GM15510 (cell line): ENCODE data around the gene YPEL2.

Experiments
- POLR2A ChIP-seq: IDR thresholded peaks from 3 replicates; pipeline ENCODE4 v1.6.1; 2011; ENCODE audit warnings: borderline replicate concordance; ENCODE audit not compliant: insufficient read length; ENCODE audit errors: extremely low read depth

Gene YPEL2

GRCh38 chr17:59346876-59347407 is 15.5 kb downstream of the YPEL2 start:
- TF ChIP-seq POLR2A, result no peak

DNA sequence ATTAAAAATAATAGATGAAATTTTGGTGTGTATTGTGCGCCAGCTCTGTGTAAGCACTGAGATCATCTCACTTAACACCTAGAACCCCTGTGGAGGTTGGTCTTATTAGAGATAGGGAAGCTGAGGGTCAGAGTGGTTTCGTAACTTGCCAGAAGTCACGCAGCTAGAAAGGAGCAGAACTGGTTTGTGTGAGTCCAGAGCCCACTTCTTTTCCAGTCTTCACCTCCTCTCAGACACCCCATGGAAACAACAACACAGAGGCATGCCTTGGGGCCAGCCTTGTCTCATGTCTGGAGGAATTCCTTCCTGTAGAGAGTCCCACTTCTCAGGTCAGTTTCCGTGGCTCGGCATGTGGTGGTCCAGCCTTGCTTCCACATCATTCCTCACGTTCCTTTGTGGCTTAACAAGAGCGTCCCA is 16.5 kb downstream of the YPEL2 start:
- TF ChIP-seq POLR2A, result no peak

- no peak for TF ChIP-seq POLR2A
Observed at GRCh38 chr17:59349178-59349577, 17.7 kb downstream of the YPEL2 start.

GRCh38 chr17:59353106-59353854 is 21.8 kb downstream of the YPEL2 start:
- no peak for TF ChIP-seq POLR2A

DNA sequence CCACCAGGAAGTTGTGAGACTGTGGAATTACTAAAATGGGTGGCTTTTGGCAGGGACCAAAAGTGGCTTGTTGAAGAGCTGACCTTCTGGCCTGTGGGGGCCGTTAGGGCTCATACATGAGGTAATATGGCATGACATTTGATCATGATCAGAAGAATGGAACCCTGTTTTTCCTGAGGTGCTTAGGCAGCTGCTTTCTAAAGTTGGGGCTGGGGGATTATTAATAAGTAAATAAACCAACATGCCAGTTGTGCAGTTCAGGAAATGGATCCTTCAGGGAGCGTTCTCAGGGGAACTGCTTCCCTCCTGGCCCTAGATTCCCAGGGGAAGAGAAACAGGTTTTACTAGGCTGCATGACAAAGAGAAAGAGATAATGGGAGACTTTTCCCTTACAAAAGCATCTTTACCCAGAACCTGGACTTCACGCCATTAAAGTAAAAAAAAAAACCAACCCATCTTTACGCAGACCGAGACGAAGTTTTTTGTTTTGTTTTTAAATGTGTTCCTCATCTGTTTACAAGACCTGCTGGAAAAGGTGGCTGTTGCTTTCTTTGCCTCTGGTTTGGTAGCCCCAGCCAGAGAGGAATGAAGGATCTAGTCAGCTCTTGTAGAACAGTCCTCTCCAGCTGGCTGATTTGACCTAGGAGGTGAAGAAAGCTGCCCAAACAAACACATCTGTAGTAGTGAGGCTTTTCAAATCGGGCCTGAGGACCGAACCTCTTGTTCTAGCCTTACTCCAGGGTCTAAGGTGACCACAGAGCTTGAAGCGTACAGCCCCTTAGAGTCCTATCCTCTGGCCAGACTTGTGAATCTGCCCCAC is 22.7 kb downstream of the YPEL2 start:
- no peak for TF ChIP-seq POLR2A

DNA sequence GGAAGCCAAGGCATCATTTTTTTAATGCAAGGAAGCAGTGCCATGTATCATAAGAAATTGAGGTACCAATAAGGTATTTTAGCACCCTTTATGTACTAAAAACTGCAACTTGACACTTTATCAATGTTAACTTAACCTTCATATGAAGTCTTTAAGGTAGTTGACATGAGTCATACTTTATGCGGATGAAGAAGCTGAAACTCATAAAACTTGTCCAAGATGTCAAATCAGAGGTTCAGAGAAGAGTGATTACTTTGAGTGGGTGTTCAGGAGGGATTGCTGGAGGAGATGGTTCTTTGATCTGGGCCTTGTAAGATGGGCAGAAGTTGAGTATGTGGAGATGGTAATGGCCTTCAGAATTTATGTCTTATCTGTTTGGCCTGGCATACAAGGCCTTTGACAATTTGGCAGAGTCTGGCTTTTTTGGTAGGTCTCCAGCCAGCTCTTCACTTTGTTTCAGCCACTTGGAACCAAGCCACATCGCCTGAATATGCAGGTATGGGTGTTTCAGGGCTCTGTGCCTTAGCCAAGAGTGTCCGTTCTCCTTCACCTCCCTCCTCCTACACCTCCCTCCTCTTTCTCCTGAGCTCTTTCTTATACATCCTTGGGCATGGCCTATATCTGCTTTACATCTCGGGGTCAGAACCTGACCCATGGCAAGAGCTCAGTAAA is 23.7 kb downstream of the YPEL2 start:
- TF ChIP-seq POLR2A, result no peak

GRCh38 chr17:59355702-59356325 is 24.4 kb downstream of the YPEL2 start:
- TF ChIP-seq POLR2A, result no peak

GRCh38 chr17:59356543-59357218 is 25.2 kb downstream of the YPEL2 start:
- no peak for TF ChIP-seq POLR2A

DNA sequence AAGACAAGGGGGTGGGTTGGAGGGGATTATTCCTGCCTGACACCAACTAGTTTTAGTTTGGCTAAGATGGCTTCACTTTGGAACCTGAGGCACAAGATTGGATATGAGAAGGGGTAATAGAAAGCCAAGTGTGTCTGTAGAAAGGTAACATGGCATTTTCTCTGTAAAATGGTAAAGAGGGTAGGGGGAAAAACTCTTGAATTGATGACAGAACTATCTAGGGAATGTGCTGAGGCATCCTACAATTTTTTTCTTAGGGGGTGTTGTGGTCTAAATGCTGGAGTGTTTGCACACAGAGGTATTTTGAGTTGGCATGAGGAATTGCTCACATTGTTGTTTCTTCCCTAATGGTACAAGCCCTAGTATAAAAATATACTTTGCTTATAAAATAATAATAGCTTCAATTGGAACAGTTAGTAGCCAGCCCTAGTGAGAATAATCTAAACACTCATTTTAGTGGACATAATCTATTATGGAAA is 25.8 kb downstream of the YPEL2 start:
- TF ChIP-seq POLR2A, result no peak

DNA sequence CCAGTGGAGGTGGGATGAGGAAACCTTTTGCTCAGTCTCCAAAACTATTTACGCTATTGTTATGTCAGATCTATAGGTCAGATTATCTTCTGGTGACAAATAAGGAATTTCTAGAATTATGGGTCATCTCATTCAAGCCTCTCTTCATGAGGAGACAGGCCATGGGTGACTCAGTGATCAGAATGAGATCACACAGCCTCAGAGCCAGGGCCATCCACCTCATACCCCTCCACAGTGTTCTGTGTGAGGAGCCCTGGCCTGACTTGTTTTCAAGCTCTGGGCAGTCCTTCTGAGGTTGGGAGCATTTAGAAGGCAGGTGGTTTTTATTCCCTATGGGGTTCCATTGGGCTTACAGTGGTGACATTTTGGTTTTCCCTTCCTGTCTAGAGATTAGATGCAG is 26.5 kb downstream of the YPEL2 start:
- TF ChIP-seq POLR2A, result no peak

DNA sequence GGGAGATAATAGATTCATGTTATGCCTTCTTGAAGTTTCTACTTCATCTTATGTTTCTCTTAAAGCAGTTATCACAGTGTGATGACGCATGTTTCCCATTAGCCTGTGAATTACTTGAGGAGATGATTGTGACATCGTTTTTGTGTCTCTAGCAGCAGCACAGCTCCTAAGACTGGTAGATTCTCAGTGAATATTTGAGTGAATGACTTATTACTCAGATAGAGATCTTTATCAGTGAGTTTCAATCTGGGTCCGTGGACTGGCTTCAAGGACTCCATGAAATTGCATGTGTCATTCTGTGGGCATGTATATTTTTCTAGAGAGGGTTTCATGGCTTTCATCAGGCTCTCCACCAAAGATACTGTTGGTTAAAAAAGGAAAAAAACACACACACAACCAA is 29.9 kb downstream of the YPEL2 start:
- no peak for TF ChIP-seq POLR2A

- no peak for TF ChIP-seq POLR2A
Observed at GRCh38 chr17:59361916-59362810, 30.7 kb downstream of the YPEL2 start.

- TF ChIP-seq POLR2A, result no peak
Observed at GRCh38 chr17:59362811-59363205, 31.4 kb downstream of the YPEL2 start.
